GM20431 (cell line): ENCODE data around the gene CNTN5.

ENCODE experiments used
- in situ Hi-C: fragments of 300-500 bp; cut with MseI, MboI; formaldehyde crosslinking; loops from one replicate; pipeline ENCODE4 v1.15.0; 2020; ENCODE audit warnings: low sequenced_read_pairs; ENCODE audit not compliant: unreplicated experiment

The CNTN5 gene

DNA sequence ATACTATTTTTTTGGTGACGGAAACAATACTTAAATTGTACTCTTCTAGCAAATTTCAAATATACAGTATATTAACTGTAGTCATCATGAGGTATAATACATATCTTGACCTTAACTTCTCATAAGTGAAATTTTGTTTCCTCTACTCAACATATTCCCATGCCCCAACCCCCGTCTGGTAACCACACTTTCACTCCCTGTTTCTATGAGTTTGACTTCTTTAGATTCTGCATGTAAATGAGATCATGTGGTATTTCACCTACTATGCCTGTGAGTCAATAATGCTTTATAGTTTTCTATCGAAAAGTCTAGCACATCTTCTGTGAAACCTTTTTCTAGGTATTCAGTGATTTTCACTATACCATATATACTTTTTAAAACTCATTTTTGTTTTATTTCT, 663.2 kb downstream of the CNTN5 start:
- in situ Hi-C loops, result no loop called here

DNA sequence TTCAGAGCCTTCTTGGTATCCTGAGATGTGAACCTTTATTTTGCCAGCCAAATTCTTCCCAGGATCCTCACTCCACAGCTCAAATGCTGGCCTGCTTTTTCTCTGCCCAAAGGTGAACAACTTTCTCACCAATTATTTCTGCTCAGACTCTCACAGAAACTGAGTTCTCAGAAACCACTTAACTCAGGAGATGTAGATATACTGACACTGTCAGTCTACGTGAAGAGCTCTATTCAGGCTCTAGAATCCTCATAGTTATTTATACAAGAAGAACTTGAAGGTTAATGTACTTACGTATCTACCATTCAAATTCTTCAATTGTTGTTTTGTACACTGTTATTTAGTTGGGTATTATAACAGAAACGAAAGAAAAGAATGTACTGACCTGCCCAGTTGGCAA, 666.1 kb downstream of the CNTN5 start:
- in situ Hi-C loops, result no loop called here

DNA sequence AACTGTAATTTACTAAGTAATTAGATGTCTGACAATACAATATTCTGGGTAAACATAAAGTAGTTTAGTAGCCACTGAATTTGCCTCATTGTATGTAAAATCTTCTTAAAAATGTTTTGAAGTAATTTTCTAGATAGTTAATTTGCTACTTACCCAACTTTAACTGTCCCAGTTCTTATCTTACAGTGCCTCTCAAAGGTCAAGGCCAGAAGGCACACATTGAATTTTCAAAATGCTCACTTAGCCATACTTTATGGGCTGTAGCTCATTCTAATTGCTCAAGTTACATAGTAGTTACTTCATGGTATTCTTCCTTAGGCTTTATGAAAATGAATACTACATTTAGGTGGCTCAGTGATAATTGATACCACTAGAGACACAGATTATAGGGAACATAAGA, 666.6 kb downstream of the CNTN5 start:
- in situ Hi-C loops, result no loop called here

DNA sequence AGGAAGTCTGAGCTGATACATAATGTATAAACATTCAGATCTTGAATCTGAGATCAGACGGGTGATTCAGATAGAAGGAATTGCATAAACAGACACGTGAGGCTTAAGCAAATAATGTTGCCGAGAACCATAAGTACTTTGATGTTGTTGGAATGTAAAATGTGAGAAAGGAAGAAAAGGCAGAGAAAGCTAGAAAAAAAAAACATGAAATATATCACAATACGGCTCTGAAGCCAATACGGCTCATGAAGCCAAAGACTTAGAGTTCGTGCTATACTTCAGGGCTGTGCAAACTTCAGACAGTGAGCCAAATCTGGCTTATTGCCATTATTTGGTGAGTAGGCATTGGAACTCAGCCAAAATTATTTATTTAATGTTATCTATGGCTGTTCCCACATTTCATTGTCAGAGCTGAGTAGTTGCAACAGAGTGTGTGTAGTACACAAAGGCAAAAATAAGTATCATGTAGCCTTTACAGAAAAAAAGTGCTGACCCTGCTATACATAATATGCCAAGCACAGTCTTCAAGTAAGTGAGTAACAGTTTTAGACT, 673.3 kb downstream of the CNTN5 start:
- in situ Hi-C loops, result no loop called here

DNA sequence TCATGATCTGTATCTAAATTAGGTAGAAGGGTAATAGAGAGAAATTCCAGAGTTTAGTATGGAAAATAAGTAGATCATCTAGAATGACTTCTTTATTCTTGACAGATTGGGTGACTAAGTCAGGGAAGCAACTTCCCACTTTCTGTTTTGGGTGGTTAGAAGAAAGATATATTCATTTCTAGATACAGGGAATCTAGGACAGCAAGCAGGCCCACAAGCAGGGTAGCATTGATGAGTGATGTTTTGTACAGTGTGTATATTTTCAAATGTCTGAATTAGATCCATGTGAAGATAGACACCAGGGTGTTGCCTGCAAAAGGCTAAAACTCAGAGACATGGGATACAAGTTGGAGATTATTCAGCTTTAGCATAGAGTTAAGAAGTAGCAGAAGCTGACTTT, 674.4 kb downstream of the CNTN5 start:
- in situ Hi-C loops, result no loop called here

DNA sequence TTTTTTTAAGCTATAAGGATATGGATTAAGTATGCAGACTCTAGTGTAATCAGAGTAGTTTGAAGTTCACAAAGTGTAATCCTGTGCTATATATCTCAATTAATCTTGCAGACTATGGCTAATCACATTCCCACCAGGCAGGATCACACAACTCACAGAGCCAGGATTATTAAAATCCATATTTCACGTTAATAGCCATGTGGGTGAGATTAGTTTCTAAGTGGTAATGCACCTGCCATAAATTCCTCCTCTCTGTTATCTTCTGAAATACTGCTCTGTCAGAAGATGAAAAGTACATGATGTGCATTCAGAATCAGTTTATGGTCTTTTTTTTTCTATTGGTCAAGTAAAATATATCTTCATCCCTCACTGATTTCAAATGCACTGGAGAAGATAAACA, 686.1 kb downstream of the CNTN5 start:
- in situ Hi-C loops, result no loop called here

DNA sequence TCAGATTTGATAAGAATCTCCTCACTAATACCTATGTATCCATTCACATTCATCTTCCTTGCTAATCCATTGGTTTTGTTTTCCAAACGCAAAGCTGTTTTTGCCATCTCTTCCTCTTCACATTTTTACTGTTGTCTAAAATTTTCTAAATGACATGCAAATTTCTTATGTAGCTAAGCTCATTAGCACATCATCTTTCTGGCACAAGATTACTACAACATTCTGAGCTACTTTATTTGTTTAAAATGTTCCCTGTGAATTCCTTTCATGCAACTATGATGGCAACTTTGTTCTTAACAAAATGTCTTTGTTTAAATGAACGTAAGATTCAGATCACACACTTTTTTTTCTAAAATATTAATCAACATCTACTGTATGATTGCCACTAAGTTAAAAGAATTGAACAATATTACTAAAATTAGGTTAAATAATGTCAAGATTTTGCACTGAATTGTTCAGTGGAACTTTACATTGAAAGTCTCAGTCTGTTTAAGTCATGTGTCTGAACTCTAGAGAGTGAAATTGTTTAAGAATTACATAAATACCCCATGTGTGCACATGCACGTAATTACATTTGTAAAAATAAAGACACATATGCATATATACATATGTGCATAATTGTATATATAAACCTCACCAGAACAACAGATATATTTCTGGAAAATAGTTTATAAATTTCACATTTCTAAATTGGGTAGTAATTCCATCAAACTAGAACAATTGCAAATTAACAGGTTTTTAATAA, 688.4 kb downstream of the CNTN5 start:
- in situ Hi-C loops, result no loop called here

DNA sequence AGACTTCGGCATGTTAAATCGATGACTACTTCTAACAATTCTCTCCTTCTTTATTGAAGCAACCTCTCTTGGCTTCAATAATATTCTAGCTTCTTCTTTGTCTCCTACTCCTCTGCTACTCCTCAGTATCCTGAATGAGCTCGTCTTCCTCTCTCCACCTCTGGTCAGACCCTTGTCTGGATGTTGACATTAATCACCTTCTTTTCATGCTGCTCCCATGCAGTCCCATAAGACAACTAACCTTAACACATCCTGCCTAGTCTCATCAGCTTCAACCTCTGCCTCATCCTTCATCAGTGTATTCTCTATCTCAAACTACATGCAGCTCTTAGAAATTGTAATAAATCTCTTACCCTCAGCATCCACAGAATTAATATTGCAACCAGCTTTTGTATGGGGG, 695.6 kb downstream of the CNTN5 start:
- in situ Hi-C loops, result no loop called here

DNA sequence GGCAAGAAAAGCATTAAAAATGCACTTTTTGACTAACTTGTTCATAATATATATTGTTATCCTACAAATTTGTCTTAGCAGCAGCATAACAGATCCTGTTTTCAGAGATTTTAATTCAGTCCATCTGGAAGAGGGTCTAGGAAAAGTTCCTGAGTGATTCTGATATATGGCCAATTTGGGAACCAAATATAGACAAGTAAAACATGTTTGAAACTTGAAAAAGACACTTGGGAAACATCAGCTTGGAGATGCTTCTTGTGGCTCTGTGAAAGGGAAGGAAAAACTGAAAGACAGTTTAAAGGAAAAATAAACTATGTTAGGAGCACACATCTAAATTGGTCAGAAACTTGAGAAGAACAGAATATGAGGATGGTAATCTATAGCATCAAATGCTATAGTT, 697.5 kb downstream of the CNTN5 start:
- in situ Hi-C loops, result no loop called here

DNA sequence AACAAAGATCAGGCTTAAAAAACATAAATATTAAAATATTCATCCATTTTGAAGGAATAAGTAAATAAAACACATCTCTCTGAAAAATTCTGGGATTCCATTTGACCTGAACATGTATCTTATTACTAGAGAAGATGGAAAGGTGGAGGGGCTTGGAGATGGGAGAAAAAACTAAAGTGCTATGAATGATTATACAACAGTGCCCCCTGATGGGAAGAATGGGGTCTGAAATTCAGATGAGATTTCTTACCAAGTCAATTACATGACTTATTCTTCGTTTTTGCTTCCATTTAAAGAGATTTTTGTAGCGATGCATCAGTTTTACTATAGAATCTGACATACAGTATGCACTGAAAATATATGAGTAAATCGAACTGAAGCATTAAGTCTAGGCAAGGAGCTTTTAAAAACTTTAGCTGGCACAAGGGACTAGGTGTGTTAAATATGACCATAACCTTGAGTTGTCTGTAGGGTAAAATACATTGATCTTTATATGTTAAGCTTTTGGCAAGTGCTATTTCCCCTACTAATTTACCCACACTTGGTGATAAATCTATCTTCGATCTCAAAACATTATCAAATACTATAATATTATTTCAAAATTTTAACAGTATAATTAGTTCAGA, 718.8 kb downstream of the CNTN5 start:
- in situ Hi-C loops, result no loop called here

DNA sequence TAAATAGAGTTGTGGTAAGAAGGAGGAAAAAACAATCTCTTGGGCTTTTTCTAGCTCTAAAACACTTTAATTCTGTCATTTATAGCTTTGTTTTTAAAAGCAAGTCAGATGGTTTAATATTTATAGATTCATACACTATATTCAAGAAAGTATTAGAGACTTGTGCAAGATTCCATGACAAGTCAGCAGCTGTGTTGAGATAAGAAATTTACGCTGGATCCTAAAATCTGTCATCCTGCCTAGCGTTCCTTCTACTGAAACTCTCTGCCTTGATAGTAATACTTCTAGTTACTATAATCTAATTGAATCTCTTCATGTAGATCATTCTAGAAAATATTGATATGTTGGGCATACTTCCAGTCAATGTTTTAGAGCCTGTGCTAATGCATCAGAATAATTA, 721.8 kb downstream of the CNTN5 start:
- in situ Hi-C loops, result no loop called here

DNA sequence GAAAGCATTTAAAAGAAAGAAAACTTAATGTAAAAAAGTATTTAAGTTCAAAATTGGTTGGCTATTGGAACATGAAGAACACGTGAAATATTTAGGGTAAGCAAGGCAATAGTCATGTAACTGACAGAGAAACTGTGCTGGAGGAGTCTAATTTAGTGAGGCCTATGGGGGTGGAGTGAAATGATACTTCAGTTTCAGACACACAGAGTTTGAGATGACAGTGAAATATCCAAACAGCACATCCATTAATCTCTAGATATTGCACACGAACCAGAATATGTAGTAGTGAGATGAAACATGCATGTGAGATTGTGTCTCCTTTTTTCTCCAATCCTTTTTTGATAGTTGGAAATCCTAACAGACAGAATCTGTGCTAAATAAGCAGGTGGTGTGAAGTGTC, 739.0 kb downstream of the CNTN5 start:
- in situ Hi-C loops, result no loop called here

DNA sequence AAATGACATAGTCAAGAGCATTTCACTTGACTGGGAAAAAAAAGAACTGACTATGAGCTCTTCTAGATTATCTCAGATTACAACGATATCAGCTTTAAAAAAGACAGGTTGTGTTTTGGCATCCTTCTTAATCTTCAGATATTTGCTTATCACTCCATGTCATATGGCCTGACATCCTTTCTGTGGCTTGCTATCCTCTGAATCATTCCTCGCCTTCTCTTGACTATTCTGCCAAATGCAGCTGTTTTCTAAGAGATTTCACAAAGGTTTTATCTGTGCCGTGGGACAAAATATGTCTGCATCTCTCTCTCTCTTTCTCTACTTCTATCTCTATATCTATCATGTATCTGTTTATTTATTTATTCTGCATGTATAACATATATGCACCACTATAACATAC, 746.1 kb downstream of the CNTN5 start:
- in situ Hi-C loops, result no loop called here

DNA sequence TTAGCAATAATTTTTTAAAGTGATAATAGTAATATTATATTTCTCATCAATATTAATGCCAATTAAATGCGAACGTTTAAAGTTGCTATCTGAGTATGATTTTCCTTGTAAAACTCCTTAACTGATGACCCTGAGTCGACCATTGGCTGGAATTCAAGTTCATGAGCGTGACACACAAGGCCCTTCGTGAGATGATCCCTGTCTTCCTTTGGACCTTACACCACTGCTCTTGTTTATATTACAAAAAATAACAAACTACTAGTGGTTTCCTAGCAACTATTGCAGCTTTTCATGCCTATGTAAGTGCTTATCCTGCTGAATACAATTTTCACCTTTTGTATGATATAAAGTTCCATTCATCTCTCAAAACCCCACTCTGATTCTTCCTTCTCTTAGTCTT, 752.9 kb downstream of the CNTN5 start:
- in situ Hi-C loops, result no loop called here

DNA sequence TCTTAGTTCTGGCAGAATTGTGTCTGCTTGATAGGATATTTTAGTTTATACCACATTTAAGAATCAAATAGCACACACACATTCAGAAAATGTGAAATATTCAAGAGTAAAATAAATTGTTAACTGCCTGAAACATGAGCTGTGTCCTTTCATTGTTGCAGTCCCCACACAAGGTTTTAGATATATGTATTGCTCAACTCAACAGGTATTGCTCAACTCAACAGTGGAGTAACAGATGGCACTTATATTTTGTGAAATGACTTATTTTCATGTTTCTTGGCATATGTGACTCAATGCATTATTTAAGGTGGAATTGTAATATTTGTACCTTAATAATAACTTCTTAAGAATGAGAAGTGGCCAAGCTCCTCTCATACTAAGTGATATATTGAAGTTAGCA, 760.3 kb downstream of the CNTN5 start:
- in situ Hi-C loops, result no loop called here

DNA sequence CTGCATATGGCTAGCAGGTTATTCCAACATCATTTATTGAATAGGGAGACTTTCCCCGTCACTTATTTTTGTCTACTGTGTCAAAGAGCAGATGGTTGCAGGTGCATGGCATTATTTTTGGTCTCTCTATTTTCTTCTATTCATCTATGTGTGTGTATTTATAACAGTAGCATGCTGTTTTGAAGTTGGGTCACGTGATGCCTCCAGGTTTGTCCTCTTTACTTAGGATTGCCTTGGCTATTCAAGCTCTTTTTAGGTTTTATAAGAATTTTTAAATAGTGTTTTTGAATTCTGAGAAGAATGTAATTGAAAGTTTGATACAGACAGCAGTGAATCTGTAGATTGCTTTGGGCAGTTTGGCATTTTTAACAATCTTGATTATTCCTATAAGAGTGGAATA, 770.6 kb downstream of the CNTN5 start:
- in situ Hi-C loops, result no loop called here

DNA sequence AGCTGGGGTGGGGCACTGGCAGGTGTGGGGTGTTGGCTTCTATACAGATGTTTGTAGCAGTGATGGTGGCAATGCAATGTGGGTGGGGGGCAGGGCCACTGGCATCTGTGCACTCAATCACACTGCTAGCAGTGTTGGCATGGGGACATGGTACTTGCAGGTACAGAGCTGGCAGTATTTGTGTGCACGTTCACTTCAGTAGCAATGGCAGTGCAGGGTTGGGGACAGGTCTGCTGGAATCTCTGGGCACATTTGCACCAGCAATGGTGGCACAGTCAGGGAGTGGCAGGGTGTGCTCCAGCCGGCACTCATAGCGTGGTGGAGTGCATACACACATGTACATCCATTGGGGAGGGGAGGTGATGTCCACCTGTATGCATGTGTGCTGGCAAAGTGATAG, 775.2 kb downstream of the CNTN5 start:
- in situ Hi-C loops, result no loop called here

DNA sequence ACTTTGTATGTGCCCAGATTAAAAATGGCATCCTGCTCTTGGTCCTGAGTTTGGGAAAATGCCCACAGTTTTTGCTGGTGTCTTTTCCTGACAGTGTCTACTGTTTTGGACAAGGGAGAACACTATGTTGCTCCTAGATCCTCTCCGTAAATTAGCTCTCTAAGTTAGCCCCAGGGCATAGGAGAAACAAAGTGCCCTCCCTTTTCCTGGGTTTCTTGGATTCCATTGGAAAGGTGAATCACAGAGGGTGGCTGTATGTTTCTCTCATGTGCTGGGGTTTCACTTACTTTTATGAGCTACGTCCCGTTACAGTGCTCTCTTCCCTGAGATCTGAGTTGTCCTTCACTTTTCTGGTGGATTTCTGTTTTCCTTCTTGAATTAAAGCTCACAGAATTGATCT, 782.8 kb downstream of the CNTN5 start:
- in situ Hi-C loops, result no loop called here

DNA sequence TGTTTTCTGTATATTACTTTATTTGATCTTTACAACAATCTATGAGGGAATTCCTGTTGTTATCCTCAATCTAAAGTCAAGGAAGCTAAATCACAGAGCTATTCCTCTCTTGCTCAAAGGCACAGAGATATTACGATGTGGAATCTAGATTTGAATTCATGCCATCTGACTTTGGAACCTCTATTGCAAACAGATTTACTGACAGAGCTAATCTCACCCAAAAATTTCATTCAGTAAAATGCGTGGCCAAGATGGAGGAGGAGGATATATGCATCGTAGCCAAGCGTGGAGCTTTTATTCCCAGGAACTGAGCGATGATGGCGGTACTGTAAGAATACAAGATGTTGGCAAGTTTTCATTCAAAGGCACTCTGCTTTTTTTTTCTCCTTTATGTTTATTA, 791.8 kb downstream of the CNTN5 start:
- in situ Hi-C loops, result no loop called here

DNA sequence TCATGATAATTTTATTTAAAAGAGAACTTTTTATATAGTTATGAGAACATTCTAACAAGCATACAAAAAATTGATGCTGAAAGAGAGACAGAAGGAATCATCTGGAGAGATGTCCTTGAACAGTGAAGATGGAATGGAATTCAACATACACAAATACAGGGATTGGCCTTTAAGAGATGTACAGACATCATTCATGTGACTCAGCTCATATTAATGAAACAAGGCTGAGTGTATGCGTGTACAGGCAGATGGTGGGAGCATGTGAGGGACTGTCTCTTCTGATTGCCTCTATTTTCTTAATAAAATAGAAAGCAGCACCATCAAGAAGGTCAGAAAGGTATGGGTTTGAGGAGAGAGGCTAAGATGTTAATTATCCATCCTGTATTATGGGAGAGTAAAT, 793.3 kb downstream of the CNTN5 start:
- in situ Hi-C loops, result no loop called here

DNA sequence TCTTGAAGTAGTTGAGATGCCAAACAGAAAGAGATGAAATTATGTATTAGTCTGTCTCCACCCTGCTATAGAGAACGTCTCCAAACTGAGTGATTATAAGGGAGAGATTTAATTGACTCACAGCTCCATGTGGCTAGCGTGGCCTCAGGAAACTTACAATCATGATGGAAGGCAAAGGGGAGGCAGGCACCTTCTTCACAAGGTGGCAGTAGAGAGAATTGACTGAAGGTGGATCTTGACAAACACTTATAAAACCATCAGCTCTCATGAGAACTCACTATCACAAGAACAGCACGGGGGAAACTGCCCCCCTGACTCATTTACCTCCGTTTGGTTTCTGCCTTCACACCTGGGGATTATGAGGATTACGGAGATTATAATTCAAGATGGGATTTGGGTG, 794.0 kb downstream of the CNTN5 start:
- in situ Hi-C loops, result no loop called here

DNA sequence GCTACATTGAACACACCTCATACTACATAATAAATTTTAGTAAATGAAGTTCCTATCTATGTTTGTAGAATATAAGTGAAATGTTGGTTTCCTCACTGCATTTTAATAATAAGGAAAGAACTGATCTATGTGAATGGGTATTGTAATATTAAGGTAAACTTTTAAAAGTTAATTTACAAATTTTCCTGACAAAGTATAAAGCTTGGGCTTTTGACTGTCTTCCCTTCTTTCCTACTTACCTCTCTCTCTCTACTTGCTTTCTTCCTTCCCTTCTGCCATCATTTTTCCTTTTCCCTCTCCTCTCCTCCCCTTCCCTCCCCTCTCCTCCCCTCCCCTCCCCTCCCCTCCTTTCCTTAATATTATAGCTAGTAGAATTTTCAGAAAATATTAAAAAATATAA, 798.2 kb downstream of the CNTN5 start:
- in situ Hi-C loops, result no loop called here
